Embryonic facial prominence (tissue), 1 donor: ENCODE data around the gene KCNJ9.
"Not testable (repeated sequence)": the region's sequence is repeated elsewhere in the genome, so short reads cannot be mapped to it uniquely, and the experiment has no call there.

Experiments
- DNase-seq: peaks from one replicate; pipeline ENCODE4 v3.0.0-alpha.2; 2016; ENCODE audit errors: extremely low spot score

The KCNJ9 gene

GRCh38 chr1:160081261-160081936, at the start of gene KCNJ9:
Gene KCNJ9, plus strand, starts transcription at chr1:160081538. Its CDS starts 2,493 bp downstream, at chr1:160084031.
- DNase-seq, result no peak

GRCh38 chr1:160032165-160032820, 49.0 kb upstream of the KCNJ9 start:
- DNase-seq, result no peak

- no peak for DNase-seq
Measured at GRCh38 chr1:160040476-160040875, 40.9 kb upstream of the KCNJ9 start.

GRCh38 chr1:160043543-160043942, 37.8 kb upstream of the KCNJ9 start:
- DNase-seq, result no peak

- no peak for DNase-seq
Measured at GRCh38 chr1:160045653-160046052, 35.7 kb upstream of the KCNJ9 start.

GRCh38 chr1:160046494-160047110, 34.7 kb upstream of the KCNJ9 start:
- no peak for DNase-seq

GRCh38 chr1:160047111-160047991, 34.0 kb upstream of the KCNJ9 start:
- DNase-seq, result no peak

- no peak for DNase-seq
Measured at GRCh38 chr1:160048335-160048734, 33.0 kb upstream of the KCNJ9 start.

GRCh38 chr1:160049101-160049500, 32.2 kb upstream of the KCNJ9 start:
- no peak for DNase-seq

GRCh38 chr1:160050182-160050581, 31.2 kb upstream of the KCNJ9 start:
- not testable (repeated sequence) for DNase-seq

GRCh38 chr1:160050619-160051018, 30.7 kb upstream of the KCNJ9 start:
- no peak for DNase-seq

GRCh38 chr1:160052936-160053335, 28.4 kb upstream of the KCNJ9 start:
- no peak for DNase-seq

- DNase-seq, result no peak
Measured at GRCh38 chr1:160053548-160054365, 27.6 kb upstream of the KCNJ9 start.

- no peak for DNase-seq
Measured at GRCh38 chr1:160056648-160057169, 24.6 kb upstream of the KCNJ9 start.

- no peak for DNase-seq
Measured at GRCh38 chr1:160058087-160058486, 23.3 kb upstream of the KCNJ9 start.

GRCh38 chr1:160061369-160062229, 19.7 kb upstream of the KCNJ9 start:
- no peak for DNase-seq

- DNase-seq, result no peak
Measured at GRCh38 chr1:160062230-160062532, 19.2 kb upstream of the KCNJ9 start.

GRCh38 chr1:160063176-160063575, 18.2 kb upstream of the KCNJ9 start:
- no peak for DNase-seq

GRCh38 chr1:160064164-160064563, 17.2 kb upstream of the KCNJ9 start:
- DNase-seq, result no peak

GRCh38 chr1:160064746-160065145, 16.6 kb upstream of the KCNJ9 start:
- no peak for DNase-seq
